ENCODE results near the gene GNGT1.
"Not testable (repeated sequence)": the region's sequence is repeated elsewhere in the genome, so short reads cannot be mapped to it uniquely, and the experiment has no call there.

Gene GNGT1

DNA sequence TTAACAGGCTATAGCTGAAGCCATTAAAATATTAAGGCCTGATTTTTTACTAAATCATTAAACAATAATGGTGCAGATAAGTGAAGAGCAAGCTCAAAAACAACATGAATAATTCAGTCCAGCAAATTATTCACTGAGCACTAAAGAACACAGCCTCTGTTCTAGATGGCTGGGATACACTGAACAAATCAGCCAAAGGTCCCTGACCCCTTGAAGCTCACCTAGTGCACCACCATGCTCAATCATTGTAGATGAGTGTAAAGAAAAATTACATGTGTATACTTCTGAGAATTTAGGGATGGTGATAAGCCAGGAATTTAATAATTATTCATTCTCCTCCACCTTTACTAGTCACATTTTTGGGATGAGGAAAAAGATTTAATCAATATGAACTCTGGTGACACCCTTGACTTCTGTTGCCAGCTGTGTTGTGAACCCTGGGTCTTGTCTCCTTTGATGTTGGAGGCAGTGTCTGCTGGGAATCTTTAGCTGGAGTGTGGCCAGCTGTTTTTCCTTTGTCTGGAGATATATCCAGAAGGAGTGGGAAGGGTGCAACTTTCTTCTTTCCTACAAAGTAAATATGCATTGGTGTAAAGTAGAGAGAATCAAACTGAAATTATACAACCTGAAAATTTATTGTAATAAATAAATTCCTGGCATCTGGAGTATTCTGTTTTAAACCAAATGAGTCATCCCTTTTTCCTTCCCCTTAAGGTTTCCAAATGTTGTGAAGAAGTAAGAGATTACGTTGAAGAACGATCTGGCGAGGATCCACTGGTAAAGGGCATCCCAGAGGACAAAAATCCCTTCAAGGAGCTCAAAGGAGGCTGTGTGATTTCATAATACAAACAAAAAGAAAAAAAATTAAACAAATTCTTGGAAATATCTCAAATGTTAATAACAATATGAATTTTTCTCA is 4.0 kb downstream of the GNGT1 start:
- DNase-seq (ENCODE audit: low read depth) = peak; percentile 47

DNA sequence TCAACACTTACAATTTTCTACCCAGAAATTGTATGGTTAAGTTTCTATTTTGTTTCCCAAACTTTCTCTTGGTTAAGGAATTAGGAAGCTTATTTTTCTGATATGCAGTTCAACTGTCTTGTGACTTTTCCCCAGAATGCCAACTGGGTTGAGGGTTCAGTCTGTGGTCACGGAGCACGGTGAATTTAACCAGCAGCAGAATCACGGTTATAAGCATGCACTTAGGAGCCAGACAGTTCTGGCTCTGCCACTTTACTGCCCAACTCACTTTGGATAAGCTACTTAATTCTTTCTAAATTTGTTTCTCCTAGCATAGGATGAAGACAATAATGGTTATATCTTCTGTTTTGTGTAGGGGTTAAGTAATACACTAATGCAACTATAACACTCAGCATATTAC is 4.9 kb downstream of the GNGT1 start:
- DNase-seq (ENCODE audit: low read depth) = not testable (repeated sequence)

DNA sequence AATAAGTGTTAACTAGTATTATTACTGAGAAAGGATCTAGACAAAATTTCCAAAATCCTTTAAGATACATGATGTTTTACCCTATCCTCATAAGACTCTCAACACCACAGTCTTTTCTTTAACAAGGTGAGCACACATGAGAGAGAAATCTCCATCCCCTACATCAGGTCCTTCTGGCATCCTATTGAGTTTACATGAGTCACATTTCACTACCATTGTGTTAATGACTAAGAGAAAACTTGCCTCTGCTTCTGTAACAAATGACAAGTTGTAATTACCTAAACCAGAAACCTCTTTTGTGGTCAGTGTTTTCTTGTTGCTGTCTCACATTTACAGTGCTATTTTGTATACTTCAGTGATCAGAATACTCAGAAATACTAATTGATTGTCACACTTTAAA is 5.3 kb downstream of the GNGT1 start:
- DNase-seq (ENCODE audit: low read depth) = not testable (repeated sequence)

DNA sequence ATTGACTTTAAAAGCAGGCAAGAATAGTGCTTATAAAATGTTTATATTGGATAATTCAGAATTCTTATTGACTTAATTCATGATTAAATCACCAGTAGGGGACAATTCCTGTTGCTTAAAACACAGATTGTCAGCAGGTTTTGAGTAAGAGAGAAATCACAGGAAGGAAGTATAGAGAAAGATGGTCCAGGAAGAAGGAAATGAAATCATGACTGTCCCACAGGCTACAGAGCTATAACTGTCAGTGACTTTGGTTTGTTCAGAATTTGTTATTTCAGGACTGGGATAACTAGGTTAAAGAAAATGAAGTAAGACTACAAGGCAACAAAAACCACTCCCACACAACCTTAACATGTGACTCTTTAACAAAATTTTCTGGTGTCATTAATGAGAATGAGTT is 6.8 kb downstream of the GNGT1 start:
- DNase-seq (ENCODE audit: low read depth) = no peak

DNA sequence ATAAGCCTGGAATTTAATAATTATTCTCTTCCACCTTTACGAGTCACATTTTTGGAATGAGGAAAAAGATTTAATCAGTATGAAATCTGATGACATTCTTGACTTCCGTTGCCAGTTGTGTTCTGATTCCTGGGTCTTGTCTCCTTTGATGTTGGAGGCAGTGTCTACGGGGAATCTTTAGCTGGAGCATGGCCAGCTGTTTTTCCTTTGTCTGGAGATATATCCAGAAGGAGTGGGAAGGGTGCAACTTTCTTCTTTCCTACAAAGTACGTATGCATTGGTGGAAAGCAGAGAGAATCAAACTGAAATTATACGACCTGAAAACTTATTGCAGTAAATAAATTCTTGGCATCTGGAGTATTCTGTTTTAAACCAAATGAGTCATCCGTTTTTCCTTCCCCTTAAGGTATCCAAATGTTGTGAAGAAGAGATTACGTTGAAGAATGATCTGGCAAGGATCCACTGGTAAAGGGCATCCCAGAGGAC is 8.3 kb downstream of the GNGT1 start:
- DNase-seq (ENCODE audit: low read depth) = no peak

DNA sequence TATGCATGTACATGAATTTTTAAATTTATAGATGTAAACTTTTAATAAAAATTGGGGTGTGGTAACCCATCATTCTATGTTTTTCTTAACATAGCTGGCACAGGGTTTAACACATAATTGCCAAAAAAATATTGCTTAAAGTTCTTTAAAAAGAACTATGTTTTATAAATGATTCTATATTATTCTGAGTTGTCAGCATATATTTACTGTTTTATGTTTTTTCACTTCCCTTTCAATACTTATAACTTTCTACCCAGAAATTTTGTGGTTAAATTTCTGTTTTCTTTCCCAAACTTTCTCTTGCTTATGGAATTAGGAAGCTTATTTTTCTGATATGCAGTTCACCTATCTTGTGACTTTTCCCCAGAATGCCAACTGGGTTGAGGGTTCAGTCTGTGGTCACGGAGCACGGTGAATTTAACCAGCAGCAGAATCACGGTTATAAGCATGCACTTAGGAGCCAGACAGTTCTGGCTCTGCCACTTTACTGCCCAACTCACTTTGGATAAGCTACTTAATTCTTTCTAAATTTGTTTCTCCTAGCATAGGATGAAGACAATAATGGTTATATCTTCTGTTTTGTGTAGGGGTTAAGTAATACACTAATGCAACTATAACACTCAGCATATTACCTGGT is 9.0 kb downstream of the GNGT1 start:
- DNase-seq (ENCODE audit: low read depth) = not testable (repeated sequence)

DNA sequence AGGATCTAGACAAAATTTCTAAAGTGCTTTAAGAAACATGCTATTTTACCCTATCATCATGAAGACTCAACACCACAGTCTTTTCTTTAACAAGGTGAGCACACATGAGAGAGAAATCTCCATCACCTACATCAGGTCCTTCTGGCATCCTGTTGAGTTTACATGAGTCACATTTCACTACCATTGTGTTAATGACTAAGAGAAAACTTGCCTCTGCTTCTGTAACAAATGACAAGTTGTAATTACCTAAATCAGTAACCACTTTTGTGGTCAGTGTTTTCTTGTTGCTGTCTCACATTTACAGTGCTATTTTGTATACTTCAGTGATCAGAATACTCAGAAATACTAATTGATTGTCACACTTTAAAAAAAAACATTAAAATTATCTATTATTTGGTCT is 9.5 kb downstream of the GNGT1 start:
- not testable (repeated sequence) for DNase-seq (ENCODE audit: low read depth)

DNA sequence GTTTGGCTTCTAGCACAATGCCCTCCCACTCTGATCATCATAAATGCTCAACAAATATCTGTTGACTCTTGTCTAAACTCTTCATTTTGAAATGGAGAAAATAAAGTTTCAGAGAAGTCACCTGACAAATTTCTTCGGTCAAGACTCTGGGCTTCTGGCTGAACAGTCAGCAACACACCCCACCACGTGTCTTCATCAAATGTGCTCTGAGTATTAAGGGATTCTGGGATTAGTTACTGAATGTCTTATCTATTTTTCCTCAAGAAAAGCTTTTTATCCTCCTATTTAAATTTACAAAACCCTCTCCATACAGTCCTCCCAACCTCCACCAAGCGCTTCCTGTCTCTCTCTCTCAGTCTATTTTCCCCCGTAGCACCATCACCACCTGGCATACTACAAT is 9.9 kb downstream of the GNGT1 start:
- not testable (repeated sequence) for DNase-seq (ENCODE audit: low read depth)

DNA sequence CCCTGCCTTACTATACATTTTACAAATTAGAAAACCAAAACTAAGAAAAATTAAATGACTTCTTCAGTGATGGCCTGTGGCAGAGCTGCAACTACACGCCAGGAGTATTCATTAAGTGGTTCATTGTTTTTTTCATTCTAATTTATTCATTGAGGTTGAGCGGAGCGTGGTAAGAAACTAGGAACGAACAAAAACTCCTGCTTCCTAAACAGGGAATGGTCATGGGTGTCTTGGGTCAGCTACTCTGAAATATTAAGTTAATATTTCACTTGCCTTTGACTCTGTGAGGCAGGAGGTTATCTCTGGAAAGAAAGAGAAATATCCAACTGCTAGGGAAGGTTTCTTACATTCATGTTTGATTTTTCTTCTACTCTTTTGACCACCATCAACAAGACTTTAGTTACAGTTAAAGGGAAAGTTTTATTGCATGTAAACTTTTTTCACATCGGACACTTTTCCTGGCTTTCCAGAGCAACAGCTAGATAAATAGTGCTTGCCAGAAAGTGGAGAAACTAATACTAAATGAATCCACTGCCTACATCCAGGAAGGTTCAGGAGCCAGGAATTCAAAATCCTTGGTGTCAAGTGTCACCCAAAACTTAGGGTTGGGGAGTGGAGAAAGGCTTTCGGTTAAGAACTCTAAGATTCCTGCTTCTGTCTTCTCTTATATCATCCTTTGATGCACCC is 14.3 kb downstream of the GNGT1 start:
- DNase-seq (ENCODE audit: low read depth) = no peak

DNA sequence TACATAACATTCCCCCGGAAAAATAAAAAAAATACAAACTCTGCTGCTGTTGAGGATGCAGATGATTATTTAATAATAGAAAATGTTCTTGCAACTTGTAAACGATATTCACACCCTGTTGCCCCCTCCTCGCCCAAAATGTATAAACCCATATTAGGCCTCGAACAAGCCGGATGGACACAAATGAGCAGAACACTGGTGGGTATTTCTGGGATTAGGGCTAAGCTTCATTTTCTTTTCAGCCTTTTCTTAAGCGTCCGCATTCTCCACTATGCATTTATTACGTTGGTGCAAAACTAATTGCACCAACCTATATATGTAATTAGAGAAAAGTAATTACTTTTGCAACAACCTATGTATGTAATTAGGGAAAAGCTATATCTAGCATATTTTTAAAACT is 14.8 kb downstream of the GNGT1 start:
- no peak for DNase-seq (ENCODE audit: low read depth)

DNA sequence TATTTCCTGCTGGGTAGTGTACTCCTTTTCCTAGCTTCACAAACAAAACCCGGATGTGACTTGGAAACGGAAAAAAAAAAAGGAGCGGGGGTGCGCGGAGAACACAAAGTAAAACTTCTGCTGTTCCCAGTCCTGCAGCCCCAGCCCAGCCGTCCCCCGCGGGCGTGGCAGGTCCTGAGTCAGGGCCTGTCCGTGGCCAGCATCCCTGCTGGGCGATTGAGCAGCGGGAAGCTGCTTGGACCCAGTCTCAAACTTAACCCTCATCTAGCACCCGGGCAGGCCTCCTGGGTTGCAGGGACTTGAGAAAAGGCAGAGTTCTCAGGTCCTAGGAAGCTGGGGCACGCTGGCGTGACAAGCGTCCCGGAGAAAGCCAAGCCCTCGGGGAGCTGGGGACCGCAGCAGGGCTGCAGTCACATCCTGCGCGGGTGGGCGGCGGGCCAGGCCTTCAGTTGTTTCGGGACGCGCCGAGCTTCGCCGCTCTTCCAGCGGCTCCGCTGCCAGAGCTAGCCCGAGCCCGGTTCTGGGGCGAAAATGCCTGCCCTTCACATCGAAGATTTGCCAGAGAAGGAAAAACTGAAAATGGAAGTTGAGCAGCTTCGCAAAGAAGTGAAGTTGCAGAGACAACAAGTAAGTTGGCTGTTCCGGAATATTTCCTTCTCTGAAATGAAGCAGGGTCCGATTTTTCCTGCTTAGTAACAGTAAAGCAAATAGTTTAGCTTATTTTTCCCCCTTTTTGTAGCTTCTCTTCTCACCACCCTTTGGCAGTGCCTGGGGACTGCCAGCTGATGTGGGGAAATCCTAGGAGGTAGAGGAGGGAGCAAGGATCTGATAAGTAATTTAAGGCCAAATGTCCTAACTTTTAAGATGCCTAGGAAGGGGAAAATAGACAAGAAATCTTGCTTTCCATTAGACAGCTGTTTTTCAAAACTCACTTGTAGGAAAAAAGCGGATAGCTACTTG is 15.5 kb downstream of the GNGT1 start, which contains the start of gene GNG11:
Gene GNG11, plus strand, starts transcription at position 129 of the 960 bp plus-strand sequence. Its CDS starts 403 bp downstream, at position 532.
- DNase-seq (ENCODE audit: low read depth) = peak; percentile 60

DNA sequence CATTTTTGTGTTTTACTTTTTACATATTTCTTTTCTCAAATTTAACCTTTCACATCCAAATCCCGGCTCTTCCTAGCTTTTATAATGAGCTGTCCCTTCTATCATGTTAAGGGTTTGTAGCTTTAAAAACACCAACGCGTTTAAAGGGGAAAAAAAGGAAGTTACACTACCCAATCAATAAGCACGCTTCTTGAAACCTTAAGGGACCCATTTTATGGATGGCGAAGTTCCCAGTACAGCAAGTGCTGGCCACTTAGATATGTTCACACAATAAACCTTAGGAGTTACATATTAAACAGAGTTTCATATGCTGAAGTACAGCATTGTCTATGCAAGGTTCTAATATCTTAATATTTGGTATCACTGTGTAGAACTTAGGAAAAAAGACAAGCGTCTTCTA is 16.9 kb downstream of the GNGT1 start:
- no peak for DNase-seq (ENCODE audit: low read depth)

DNA sequence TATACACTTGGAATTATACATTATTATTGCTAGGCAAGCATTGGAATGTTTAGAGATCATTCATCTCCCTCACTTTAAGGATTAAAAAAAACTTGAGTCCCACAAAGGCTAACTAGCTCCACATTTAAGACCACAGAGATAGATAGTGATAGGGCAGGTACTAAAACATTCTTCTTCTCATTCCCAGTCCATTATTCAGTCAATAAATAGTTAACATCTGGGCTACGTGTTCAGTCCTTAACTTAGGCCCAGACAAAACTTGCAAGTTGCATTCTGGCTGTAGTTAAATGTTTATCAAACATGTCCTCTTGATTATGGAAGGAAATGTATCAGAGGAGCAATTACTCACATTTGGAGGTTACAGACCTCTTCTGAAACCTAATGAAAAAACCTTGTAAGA is 17.6 kb downstream of the GNGT1 start:
- no peak for DNase-seq (ENCODE audit: low read depth)

DNA sequence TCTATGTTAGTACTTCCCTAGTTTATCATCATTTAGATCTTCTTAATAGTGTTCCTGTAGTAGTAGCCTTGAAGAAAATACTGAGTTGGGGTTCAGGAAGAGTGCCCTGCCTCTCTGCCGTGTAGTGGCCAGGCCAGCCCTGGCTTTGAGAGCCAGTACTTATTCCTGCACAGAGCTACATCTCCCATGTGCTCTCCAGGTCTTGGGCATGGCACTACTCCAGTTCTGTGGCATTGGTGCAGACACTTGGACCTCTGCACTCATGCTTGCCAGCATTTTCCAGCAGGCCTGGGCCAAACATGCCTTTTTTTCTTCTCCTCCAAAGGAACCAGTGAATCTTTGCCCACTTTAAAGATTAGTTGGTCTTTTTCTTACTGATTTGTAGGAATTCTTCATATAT is 20.4 kb downstream of the GNGT1 start:
- DNase-seq (ENCODE audit: low read depth) = no peak

DNA sequence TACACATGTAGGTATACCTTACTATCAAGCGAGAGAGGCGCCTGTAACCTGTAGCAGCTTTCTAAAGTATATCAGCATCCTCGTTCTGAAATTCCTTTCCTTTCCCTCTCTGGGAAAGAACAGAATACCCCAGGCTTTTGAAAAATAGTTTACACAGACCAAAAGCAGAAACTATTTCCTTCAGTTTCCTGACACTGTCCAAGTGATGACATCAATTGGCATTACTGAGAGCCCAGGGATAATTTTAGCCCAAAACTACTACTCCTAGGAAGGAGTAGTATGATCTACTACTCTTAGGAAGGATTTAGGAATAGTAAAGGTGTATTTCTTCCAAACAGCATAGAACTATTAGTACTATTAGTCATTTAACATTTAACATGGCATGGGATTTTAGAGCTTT is 21.2 kb downstream of the GNGT1 start:
- no peak for DNase-seq (ENCODE audit: low read depth)

DNA sequence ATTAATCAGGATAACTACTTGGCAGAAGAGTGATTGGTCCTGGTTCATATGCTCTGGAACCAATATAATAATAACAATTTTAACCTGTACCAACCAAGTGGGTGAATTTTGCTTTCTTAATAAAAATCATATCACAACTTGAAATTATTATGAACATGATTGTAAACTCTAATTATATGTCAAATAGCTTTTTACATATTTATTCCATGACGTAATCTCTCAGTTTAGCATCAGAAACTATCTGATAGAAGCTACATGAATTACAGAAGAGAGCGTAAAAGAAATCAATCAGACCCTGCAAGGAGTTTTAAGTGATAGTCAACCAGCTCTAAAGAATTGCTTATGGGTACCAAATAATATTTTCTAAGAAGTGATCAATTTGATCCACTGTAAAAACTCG is 25.3 kb downstream of the GNGT1 start:
- DNase-seq (ENCODE audit: low read depth) = no peak

DNA sequence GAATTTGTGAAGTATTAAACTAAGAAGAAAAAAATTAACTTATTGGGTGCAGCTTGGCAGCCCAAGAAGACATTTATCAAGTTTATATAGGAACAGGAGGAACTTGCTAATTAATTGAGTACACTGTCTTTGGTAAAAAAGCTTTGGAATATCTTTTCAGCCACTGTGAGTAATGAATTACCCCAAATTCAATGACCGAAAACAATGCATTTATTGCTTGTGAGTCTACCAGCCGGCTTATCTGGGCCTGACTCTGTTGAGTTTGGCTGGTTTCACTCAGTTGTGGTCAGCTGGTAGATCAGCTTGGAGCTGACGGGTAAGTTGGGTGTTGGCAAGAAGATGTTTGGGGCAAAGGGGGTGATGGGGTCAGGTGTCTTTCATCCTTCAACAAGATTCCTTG is 26.8 kb downstream of the GNGT1 start:
- no peak for DNase-seq (ENCODE audit: low read depth)

DNA sequence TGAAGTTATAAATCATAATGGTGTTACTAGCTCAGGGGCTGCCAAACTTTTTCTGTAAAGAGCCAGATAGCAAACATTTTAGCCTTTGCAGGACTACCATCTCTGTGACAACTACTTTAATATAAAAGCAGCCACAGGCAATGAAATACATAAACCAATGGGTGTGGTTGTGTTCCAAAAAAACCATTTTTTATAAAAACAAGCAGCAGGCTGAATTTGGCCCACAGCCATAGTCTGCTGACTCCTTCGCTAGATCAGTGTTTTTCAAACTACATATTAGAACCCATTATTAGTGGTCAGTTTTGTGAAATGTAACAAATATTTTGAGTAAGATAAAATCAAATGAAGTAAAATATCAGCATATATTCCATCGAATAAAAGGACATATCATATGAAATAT is 28.7 kb downstream of the GNGT1 start:
- DNase-seq (ENCODE audit: low read depth) = no peak

DNA sequence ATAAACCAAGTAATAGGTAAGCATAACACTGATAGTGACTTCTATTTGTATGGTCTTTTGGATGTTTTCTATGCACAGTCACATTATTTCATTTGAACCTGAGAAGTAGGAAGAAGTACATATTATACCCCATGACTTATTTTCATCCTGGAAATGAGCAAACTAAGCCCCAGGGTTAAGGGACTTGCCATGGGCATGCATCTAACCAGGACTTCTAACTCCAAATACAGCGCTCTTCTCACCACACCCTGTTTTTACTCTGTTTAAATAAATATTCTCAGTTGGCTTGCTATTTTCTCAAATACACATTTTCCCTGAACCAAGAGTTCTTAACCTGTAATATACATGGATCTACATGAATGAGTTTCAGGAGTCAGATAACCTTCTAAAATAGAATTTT is 31.5 kb downstream of the GNGT1 start:
- no peak for DNase-seq (ENCODE audit: low read depth)

DNA sequence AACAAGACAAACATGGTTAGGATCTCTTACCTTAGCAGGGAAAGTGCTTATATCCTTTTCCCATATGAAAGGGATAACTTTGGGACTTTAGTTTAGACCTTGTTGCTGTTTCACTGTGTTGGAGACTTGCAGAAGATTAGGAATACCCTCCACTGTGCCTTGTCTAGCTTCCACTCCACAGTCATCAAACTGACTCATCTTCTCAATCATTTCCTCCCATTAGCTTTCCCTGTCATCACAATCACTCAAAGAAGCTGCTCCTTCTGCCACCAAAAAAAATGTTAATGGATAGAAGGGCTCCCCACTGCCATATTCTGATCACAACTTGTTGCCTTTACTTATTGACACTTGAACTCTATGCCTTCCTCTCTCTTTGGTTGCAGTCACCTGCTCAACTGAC is 31.9 kb downstream of the GNGT1 start:
- no peak for DNase-seq (ENCODE audit: low read depth)

DNA sequence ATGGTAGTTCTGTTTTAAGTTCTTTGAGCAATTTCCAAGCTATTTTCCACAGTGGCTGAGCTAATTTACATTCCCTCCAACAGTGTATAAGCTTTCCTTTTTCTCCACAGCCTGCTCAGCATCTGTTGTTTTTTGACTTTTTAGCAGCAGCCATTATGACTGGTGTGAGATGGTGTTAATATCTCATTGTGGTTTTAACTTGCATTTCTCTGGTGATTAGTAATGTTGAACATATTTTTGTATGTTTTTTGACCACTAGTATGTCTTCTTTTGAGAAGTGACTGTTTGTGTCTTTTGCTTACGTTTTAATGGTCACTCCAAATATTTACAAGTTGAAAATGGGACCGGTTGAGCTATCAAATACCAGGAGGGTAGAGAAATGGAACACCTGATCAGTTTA is 35.6 kb downstream of the GNGT1 start:
- no peak for DNase-seq (ENCODE audit: low read depth)
